Measurements from ENCODE around the gene OCEL1. TPM values are rescaled to one million over a fixed set of nuclear protein-coding genes. Genes with fewer than 3 reads are reported as not detected.

The OCEL1 gene
- total RNA-seq, 1 donor, result 3.3 TPM

GRCh38 chr19:17225053-17225452 lies 973 bp upstream of the OCEL1 start:
- H3K27me3 ChIP-seq (ENCODE audit: insufficient read depth, low read length), result no peaks in the 10 kb centered on the region
- H3K4me2 ChIP-seq (ENCODE audit: insufficient read depth, low read length), result peak overlapping the region; percentile 88

GRCh38 chr19:17227798-17228367 lies 1.9 kb downstream of the OCEL1 start:
- H3K36me3 ChIP-seq (ENCODE audit: insufficient read depth, low read length), result peaks cover 10% of the 10 kb centered on the region
- peak; percentile 59 for DNase-seq (ENCODE audit: insufficient read length, low spot score, missing footprints)
- H3K4me3 ChIP-seq (ENCODE audit: insufficient read depth, low read length), result no peak overlapping the region
- H3K27me3 ChIP-seq (ENCODE audit: insufficient read depth, low read length), result no peaks in the 10 kb centered on the region
- H3K27ac ChIP-seq (ENCODE audit: low read depth, low read length), result no peak overlapping the region
- H3K9me3 ChIP-seq (ENCODE audit: low read depth, low read length), result no peaks in the 10 kb centered on the region
- H2AFZ ChIP-seq (ENCODE audit: low read length), result no peak overlapping the region
- TF ChIP-seq CTCF (IDR thresholded peaks at IDR 0.05; ENCODE audit: extremely low read depth, low read depth, low read length), result no peak
- H4K20me1 ChIP-seq (ENCODE audit: insufficient read depth, low read length), result no peaks in the 10 kb centered on the region
- H3K4me2 ChIP-seq (ENCODE audit: insufficient read depth, low read length), result no peak overlapping the region
- peaks cover 2% of the 10 kb centered on the region for H3K79me2 ChIP-seq (ENCODE audit: insufficient read depth, low read length)
- H3K4me1 ChIP-seq (ENCODE audit: insufficient read depth, low read length), result peaks cover 4% of the 10 kb centered on the region

More at GRCh38 chr19:17225053-17225452, 973 bp upstream of the OCEL1 start:
- Histone ChIP-seq H4K20me1 (ENCODE audit: insufficient read depth, low read length) (no peaks in the 10 kb centered on the region), H3K4me1 (ENCODE audit: insufficient read depth, low read length) (peaks cover 10% of the 10 kb centered on the region), H3K9me3 (ENCODE audit: low read depth, low read length) (no peaks in the 10 kb centered on the region), H3K36me3 (ENCODE audit: insufficient read depth, low read length) (no peaks in the 10 kb centered on the region), H3K27ac (ENCODE audit: low read depth, low read length) (no peak overlapping the region), H2AFZ (ENCODE audit: low read length) (no peak overlapping the region), H3K79me2 (ENCODE audit: insufficient read depth, low read length) (no peaks in the 10 kb centered on the region), H3K4me3 (ENCODE audit: insufficient read depth, low read length) (no peak overlapping the region)
- no peak for TF ChIP-seq CTCF (IDR thresholded peaks at IDR 0.05; ENCODE audit: extremely low read depth, low read depth, low read length)
- DNase-seq (ENCODE audit: insufficient read length, low spot score, missing footprints), result no peak

- H4K20me1 ChIP-seq (ENCODE audit: insufficient read depth, low read length), result peaks cover 7% of the 10 kb centered on the region
- H2AFZ ChIP-seq (ENCODE audit: low read length), result no peak overlapping the region
- peaks cover 10% of the 10 kb centered on the region for H3K36me3 ChIP-seq (ENCODE audit: insufficient read depth, low read length)
- no peaks in the 10 kb centered on the region for H3K9me3 ChIP-seq (ENCODE audit: low read depth, low read length)
- peaks cover 8% of the 10 kb centered on the region for H3K79me2 ChIP-seq (ENCODE audit: insufficient read depth, low read length)
- no peak for TF ChIP-seq CTCF (IDR thresholded peaks at IDR 0.05; ENCODE audit: extremely low read depth, low read depth, low read length)
- no peak overlapping the region for H3K4me3 ChIP-seq (ENCODE audit: insufficient read depth, low read length)
- peak; percentile 26 for DNase-seq (ENCODE audit: insufficient read length, low spot score, missing footprints)
- peaks cover 5% of the 10 kb centered on the region for H3K4me1 ChIP-seq (ENCODE audit: insufficient read depth, low read length)
- no peaks in the 10 kb centered on the region for H3K27me3 ChIP-seq (ENCODE audit: insufficient read depth, low read length)
- H3K4me2 ChIP-seq (ENCODE audit: insufficient read depth, low read length), result no peak overlapping the region
- H3K27ac ChIP-seq (ENCODE audit: low read depth, low read length), result no peak overlapping the region
Measured at GRCh38 chr19:17229890-17230289, 3.9 kb downstream of the OCEL1 start.

GRCh38 chr19:17232258-17232657 lies 6.2 kb downstream of the OCEL1 start:
- Histone ChIP-seq H4K20me1 (ENCODE audit: insufficient read depth, low read length) (peaks cover 9% of the 10 kb centered on the region), H3K4me1 (ENCODE audit: insufficient read depth, low read length) (peaks cover 7% of the 10 kb centered on the region), H3K36me3 (ENCODE audit: insufficient read depth, low read length) (peaks cover 10% of the 10 kb centered on the region), H3K79me2 (ENCODE audit: insufficient read depth, low read length) (peaks cover 11% of the 10 kb centered on the region), H3K9me3 (ENCODE audit: low read depth, low read length) (no peaks in the 10 kb centered on the region), H3K4me2 (ENCODE audit: insufficient read depth, low read length) (no peak overlapping the region), H3K4me3 (ENCODE audit: insufficient read depth, low read length) (no peak overlapping the region), H3K27ac (ENCODE audit: low read depth, low read length) (no peak overlapping the region), H2AFZ (ENCODE audit: low read length) (no peak overlapping the region), H3K27me3 (ENCODE audit: insufficient read depth, low read length) (no peaks in the 10 kb centered on the region)
- DNase-seq (ENCODE audit: insufficient read length, low spot score, missing footprints), result no peak
- no peak for TF ChIP-seq CTCF (IDR thresholded peaks at IDR 0.05; ENCODE audit: extremely low read depth, low read depth, low read length)
